Activated CD4-positive, alpha-beta T cell treated with anti-CD3 and anti-CD28 coated beads for 1 hour (primary cell): Measurements from ENCODE around the gene KRT86.

Experiments used
- DNase-seq: peaks from one replicate; pipeline ENCODE4 v3.0.0-alpha.2; 2020

KRT86 gene

GRCh38 chr12:52318241-52318990, 44.0 kb downstream of the KRT86 start:
- DNase-seq: no peak

GRCh38 chr12:52319097-52319496, 44.7 kb downstream of the KRT86 start:
- DNase-seq: no peak

- DNase-seq: no peak
Observed at GRCh38 chr12:52320784-52321400, 46.4 kb downstream of the KRT86 start, which contains the start of gene KRT83. TSS of gene KRT83 (minus strand) at chr12:52321398. CDS start at chr12:52321335, 63 bp downstream.

- no peak for DNase-seq
Observed at GRCh38 chr12:52321418-52321817, 47.0 kb downstream of the KRT86 start.

GRCh38 chr12:52322069-52322468, 47.6 kb downstream of the KRT86 start:
- DNase-seq: no peak

- no peak for DNase-seq
Observed at GRCh38 chr12:52323001-52323400, 48.6 kb downstream of the KRT86 start.

- DNase-seq: no peak
Observed at GRCh38 chr12:52323416-52324152, 49.1 kb downstream of the KRT86 start.

- DNase-seq: no peak
Observed at GRCh38 chr12:52324153-52324444, 49.7 kb downstream of the KRT86 start.

GRCh38 chr12:52327052-52327829, 52.8 kb downstream of the KRT86 start:
- DNase-seq: peak; percentile 69

GRCh38 chr12:52327830-52328500, 53.5 kb downstream of the KRT86 start:
- no peak for DNase-seq

GRCh38 chr12:52331039-52331438, 56.6 kb downstream of the KRT86 start:
- DNase-seq: no peak

- DNase-seq: no peak
Observed at GRCh38 chr12:52331833-52332232, 57.4 kb downstream of the KRT86 start.

GRCh38 chr12:52332381-52332780, 57.9 kb downstream of the KRT86 start:
- DNase-seq: no peak

- no peak for DNase-seq
Observed at GRCh38 chr12:52333321-52333720, 58.9 kb downstream of the KRT86 start.

- no peak for DNase-seq
Observed at GRCh38 chr12:52334185-52334584, 59.7 kb downstream of the KRT86 start.

- DNase-seq: no peak
Observed at GRCh38 chr12:52335598-52336262, 61.3 kb downstream of the KRT86 start.

- DNase-seq: no peak
Observed at GRCh38 chr12:52336641-52337040, 62.2 kb downstream of the KRT86 start.

- DNase-seq: no peak
Observed at GRCh38 chr12:52337054-52337453, 62.6 kb downstream of the KRT86 start.

- no peak for DNase-seq
Observed at GRCh38 chr12:52338241-52338960, 64.0 kb downstream of the KRT86 start.

- no peak for DNase-seq
Observed at GRCh38 chr12:52341066-52341580, 66.7 kb downstream of the KRT86 start.
